PC-3 (cell line): ENCODE measurements around the gene GPA33.

Source experiments
- EZH2 ChIP-seq: fragments of 300-600 bp; sonication (generic); IDR thresholded peaks from one replicate; pipeline ENCODE4 v1.6.1; 2017; ENCODE audit warnings: antibody characterized with exemption, mild to moderate bottlenecking, low read length; ENCODE audit not compliant: unreplicated experiment
- EZH2phosphoT487 ChIP-seq: fragments of 300-600 bp; sonication (generic); IDR thresholded peaks from 2 replicates; pipeline ENCODE4 v1.6.1; 2018; ENCODE audit warnings: mild to moderate bottlenecking, antibody characterized with exemption, low read length, borderline replicate concordance
- TF ChIP-seq, protein P1 (sequence below): fragments of 300-600 bp; sonication (generic); conservative IDR thresholded peaks from 2 replicates; pipeline ENCODE4 v1.5.1; 2017; ENCODE audit warnings: antibody characterized with exemption, low read depth, mild to moderate bottlenecking, low read length

DNA sequence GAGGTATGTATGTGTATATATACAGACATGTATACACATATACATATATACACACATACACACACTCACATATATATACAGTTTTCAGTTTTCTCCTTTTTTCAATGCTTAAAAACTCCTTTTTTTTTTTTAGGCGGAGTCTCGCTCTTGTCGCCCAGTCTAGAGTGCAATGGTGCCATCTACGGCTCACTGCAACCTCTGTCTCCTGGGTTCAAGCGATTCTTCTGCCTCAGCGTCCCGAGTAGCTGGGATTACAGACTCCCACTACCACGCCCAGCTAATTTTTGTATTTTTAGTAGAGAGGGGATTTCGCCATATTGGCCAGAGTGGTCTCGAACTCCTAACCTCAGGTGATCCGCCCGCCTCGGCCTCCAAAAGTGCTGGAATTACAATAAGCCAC, 30.7 kb upstream of the GPA33 start:
- TF ChIP-seq, protein P1, sequence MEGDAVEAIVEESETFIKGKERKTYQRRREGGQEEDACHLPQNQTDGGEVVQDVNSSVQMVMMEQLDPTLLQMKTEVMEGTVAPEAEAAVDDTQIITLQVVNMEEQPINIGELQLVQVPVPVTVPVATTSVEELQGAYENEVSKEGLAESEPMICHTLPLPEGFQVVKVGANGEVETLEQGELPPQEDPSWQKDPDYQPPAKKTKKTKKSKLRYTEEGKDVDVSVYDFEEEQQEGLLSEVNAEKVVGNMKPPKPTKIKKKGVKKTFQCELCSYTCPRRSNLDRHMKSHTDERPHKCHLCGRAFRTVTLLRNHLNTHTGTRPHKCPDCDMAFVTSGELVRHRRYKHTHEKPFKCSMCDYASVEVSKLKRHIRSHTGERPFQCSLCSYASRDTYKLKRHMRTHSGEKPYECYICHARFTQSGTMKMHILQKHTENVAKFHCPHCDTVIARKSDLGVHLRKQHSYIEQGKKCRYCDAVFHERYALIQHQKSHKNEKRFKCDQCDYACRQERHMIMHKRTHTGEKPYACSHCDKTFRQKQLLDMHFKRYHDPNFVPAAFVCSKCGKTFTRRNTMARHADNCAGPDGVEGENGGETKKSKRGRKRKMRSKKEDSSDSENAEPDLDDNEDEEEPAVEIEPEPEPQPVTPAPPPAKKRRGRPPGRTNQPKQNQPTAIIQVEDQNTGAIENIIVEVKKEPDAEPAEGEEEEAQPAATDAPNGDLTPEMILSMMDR, result no peak
- no peak for TF ChIP-seq EZH2phosphoT487
- no peak for TF ChIP-seq EZH2
